NCI-H748 (cell line): ENCODE measurements around the gene ATP8B3.
A peak's percentile ranks its signal among the peaks of the same experiment; 100 is the strongest.

Experiments
- DNase-seq: peaks from one replicate; lab custom pipeline; 2025; ENCODE audit not compliant: unreplicated experiment; lab: John Stamatoyannopoulos, UW

The ATP8B3 gene

DNA sequence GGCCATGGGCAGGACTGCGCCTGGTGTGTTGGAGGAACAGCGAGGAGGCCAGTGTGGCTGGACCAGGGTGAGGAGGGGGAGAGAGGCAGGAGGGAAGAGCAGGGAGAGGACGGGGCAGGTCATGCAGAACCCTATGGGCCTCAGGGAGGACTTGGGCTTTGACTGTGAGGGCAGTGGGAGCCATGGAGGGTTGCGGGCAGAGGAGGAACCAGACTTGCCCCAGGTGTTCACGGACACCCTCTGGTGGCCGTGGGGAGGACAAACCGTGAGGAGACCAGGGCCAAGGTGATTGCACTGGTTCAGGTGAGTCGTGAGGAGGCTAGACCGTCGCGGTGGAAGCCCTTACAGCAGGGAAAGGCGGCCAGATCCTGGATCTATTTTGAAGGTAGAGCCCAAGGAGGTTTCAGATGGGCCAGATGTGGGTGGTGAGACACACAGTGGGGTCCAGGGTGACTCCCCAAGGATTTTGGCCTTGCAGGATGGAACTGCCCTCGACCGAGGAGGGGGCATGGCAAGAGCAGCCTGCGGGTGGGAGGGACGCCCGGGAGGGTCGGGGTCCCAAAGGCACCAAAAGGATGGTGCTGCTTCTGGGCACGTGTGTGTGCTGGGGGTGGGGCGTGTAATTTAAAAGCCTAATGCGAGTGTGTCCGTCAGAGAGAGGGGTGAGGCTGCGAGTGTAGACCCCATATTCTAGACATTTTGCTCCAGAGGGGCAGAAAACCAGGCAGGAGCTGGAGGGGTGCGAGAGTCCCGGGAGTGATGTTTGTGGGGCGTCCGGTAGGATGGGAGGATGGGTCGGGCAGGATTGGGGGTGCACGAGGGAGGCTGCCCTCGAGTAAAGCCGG lies 39.0 kb upstream of the ATP8B3 start:
- no peak for DNase-seq

- DNase-seq: no peak
These were observed 37.9 kb upstream of the ATP8B3 start for GRCh38 chr19:1849886-1850398.

- DNase-seq: no peak
These were observed 37.0 kb upstream of the ATP8B3 start for GRCh38 chr19:1849132-1849474.

- DNase-seq: peak; percentile 90
These were observed 36.5 kb upstream of the ATP8B3 start, which contains the start of gene REXO1 for GRCh38 chr19:1848399-1849131. REXO1 (minus strand) TSS chr19:1848483; CDS start chr19:1848358, 125 bp downstream.

GRCh38 chr19:1847684-1848398 lies 35.8 kb upstream of the ATP8B3 start:
- peak; percentile 19 for DNase-seq

DNA sequence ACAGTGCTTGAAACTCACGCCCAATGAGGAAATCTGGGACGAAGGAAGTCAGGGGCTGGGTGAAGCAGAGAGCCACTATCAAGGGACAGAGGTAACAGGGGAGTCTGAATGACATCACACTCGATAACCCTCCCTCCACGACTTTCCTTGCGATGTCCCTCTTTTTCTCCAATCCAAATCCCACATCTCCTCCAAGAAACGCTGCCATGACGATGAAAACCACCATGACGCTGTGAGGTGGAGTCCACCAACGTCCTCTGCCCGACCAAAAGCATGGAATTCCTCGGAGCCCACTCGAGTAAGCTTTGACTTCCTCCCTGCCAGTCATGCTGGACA lies 35.2 kb upstream of the ATP8B3 start:
- DNase-seq: no peak

DNA sequence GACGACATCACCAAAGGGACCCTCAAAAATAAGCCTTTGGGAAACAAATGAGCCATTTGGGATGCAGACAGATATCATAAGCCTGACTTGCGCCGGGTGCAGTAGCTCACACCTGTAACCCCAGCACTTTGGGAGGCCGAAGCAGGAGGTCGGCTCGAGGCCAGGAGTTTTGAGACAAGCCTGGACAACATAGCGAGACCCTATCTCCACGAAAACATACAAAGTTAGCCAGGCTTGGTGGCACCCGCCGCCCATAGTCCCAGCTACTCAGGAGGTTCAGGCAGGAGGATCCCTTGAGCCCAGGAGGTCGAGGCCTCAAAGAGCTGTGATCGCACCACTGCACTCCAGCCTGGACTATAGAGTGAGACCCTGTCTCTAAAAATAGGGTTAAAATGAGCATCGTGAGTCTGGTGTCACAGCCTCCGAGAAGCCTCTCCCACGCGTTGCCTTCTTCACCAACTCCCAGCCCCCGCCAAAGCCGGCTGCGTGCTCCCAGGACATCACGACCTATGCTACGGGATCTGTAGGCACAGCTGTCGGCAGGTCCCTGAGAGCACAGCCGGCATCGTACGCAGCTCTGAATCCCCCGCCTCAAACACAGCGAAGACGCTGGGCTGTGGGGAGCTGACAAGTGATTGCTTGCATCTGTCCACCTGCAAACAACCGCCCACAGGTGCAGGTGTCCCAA lies 34.6 kb upstream of the ATP8B3 start:
- no peak for DNase-seq

DNA sequence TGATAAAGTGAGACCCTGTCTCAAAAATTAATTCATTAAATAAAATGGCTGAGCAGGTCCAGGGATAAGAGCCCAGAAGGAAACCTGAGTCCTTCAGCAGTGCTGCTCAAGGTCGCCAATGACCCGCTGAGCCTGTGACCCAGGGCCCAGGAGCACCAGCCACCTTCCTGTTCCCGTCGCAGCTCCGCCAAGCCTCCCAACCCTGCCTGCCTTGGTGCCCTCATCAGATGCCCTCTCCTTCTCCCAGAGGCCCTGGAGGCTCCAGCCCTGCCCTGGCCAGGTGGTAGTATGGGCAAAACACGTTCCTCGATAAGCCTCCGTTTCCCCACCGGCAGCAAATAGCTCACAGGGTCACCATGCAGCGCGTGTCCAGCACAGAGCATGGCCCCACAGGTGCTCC lies 33.6 kb upstream of the ATP8B3 start:
- DNase-seq: no peak

- DNase-seq: no peak
These were observed 33.0 kb upstream of the ATP8B3 start for GRCh38 chr19:1845125-1845515.

- no peak for DNase-seq
These were observed 32.5 kb upstream of the ATP8B3 start for GRCh38 chr19:1844513-1845124.

- no peak for DNase-seq
These were observed 31.7 kb upstream of the ATP8B3 start for GRCh38 chr19:1843646-1844394.

GRCh38 chr19:1843116-1843515 lies 31.0 kb upstream of the ATP8B3 start:
- no peak for DNase-seq

DNA sequence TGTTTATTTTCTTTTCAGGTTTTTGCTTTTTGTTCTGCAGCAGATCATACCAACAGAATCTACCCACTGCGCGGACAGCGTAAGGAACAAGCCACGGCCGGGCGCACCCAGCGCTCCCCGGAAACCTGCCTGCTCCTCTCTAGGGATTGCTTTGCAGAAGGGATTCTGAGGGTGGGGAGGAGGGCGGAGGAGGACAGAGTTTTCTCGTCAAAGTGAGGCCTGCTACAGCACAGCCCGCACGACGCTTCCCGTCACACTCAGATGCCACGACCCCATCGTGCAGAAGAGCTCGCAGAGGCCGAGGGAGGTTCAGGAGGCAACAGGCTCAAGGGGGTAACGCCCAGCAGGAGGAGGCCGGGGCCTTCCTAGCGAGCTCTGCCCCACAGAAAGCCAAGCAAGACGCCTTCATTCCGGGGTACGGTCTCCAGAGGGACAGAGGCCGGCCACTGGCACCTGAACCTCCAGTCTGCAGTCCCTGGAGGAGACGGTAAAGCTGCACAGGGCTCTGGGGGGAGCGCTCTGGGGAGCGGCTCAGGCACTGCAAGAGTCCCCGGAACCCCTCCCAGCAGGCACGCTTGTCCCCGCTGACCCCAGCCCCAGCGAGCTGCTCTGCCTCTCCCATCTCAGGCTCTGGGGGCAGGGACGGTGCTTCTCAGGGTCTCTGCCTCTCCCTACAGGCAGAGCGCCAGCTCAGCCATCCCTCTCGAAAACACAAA lies 29.3 kb upstream of the ATP8B3 start:
- no peak for DNase-seq

DNA sequence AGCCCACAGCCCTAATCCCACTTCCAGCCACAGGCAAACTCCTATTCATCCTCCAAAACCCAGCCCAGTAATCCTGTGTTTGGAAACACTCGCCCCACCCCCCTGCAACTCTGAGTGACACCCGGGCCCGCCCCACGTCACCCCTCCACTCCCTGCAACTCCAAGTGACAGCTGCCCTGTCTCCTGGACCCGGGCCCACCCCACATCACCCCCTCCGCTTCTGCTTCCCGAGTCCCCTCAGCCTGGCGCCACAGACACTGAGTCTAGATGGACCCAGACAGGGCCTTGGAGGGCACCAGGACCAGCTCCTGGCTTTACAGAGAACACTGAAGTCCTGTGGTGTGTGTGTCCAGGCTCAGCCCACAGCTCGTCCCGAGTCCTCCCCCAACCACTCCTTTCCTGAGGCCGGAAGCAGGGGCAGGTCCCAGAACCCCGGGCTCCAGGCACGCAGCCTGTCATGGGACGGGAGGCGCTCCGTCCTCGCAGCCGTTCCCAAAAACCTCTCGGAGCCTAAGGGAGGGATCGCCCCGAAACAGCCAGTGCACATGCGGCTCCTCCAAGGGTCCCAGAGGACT lies 28.6 kb upstream of the ATP8B3 start:
- DNase-seq: no peak

- DNase-seq: no peak
These were observed 27.8 kb upstream of the ATP8B3 start for GRCh38 chr19:1839658-1840540.

GRCh38 chr19:1837625-1838105 lies 25.6 kb upstream of the ATP8B3 start:
- DNase-seq: no peak

GRCh38 chr19:1837222-1837565 lies 25.1 kb upstream of the ATP8B3 start:
- DNase-seq: no peak
